Psoas muscle (tissue), 8 donors: ENCODE results near the gene TUBB4B. TPM values are rescaled to one million over a fixed set of nuclear protein-coding genes. Genes with fewer than 3 reads are reported as not detected.
A peak's percentile ranks its signal among the peaks of the same experiment; 100 is the strongest.

Source experiments
- ATAC-seq, 4 donors: fragments of 200-7000 bp; cut with Tn5 transposase; one replicate each; pipeline ENCODE4 v1.9.1; 2020; ENCODE audit warnings: moderate library complexity in 3 of 4, mild to moderate bottlenecking in 2 of 4
- DNase-seq, 2 donors: peaks; one replicate each; pipeline ENCODE4 v3.0.0-alpha.2; 2020
- H3K27ac ChIP-seq: fragments of 200-600 bp; one replicate; pipeline ENCODE4 v1.8.0; 2022
- H3K27me3 ChIP-seq, 3 donors: fragments of 200-600 bp in 1 of 3; one replicate each; pipeline versions ENCODE4 v1.6.1 to v1.8.0; 2013 to 2022; ENCODE audit warnings: low read length in 2 of 3, mild to moderate bottlenecking in 2 of 3, moderate library complexity in 1 of 3; ENCODE audit not compliant: insufficient read depth in 3 of 3
- H3K36me3 ChIP-seq, 2 donors: fragments of 200-600 bp in 1 of 2; one replicate each; pipeline versions ENCODE4 v1.6.1 to v1.8.0; 2013 to 2022; ENCODE audit warnings: low read depth in 1 of 2, mild to moderate bottlenecking in 1 of 2, moderate library complexity in 1 of 2; ENCODE audit not compliant: insufficient read depth in 1 of 2
- H3K4me1 ChIP-seq: fragments of 200-600 bp; one replicate; pipeline ENCODE4 v1.8.0; 2022
- H3K4me3 ChIP-seq: fragments of 200-600 bp; one replicate; pipeline ENCODE4 v1.8.0; 2022; ENCODE audit warnings: mild to moderate bottlenecking
- H3K9me3 ChIP-seq: fragments of 200-600 bp; one replicate; pipeline ENCODE4 v1.8.0; 2022
- CTCF ChIP-seq: fragments of 200-600 bp; IDR thresholded peaks from one replicate; pipeline ENCODE4 v1.8.0; 2022; ENCODE audit warnings: antibody characterized with exemption
- WGBS, 3 donors: extraction: QIAGEN DNeasy Blood & Tissue Kit; methylation state at CpG; one replicate each; pipeline versions ENCODE4 v1.1.6 to v1.1.7; 2013; 5-methylcytosine and 5-hydroxymethylcytosine counted together
- intact Hi-C, 2 donors: fragments of 100-400 bp; cut with DNase I; formaldehyde crosslinking; loops; one replicate each; pipeline versions ENCODE4 v1.11.0 to v1.14.2; 2022
- polyA plus RNA-seq, 3 donors: library from polyadenylated mRNA; stranded (reverse); fragments of 200-250 nt; gene quantifications; one replicate each; pipeline ENCODE4 v1.2.3, GENCODE V29; 2013
- total RNA-seq, 4 donors: library from RNA; stranded (reverse); fragmentation: NEBNext Ultra II Directional in 2 of 4; extraction: Animal tissue kit (Norgen Biotek cat#: 25700) in 2 of 4; gene quantifications; one replicate each; pipeline versions ENCODE4 v1.2.1 to v1.2.4, GENCODE V29; 2021 to 2023
- donor health status: healthy with polysubstance abuse.
- donor health status: DM: no; HTN: no; CAD: no; lungs with moderate emphysema.
- donor health status: Bipolar disorder and iron deficiency.
- donor health status: healthy.
- donor health status: DM: yes; HTN: yes; CAD: no.
- donor health status: DM: no; HTN: no; CAD: no.
- donor health status: DM: no; HTN: no; CAD: no.
- donor health status: DM: yes; HTN: yes; CAD: no.

The TUBB4B gene
- total and polyA plus RNA-seq, 7 donors, result 111 to 838 (median 273) TPM

DNA sequence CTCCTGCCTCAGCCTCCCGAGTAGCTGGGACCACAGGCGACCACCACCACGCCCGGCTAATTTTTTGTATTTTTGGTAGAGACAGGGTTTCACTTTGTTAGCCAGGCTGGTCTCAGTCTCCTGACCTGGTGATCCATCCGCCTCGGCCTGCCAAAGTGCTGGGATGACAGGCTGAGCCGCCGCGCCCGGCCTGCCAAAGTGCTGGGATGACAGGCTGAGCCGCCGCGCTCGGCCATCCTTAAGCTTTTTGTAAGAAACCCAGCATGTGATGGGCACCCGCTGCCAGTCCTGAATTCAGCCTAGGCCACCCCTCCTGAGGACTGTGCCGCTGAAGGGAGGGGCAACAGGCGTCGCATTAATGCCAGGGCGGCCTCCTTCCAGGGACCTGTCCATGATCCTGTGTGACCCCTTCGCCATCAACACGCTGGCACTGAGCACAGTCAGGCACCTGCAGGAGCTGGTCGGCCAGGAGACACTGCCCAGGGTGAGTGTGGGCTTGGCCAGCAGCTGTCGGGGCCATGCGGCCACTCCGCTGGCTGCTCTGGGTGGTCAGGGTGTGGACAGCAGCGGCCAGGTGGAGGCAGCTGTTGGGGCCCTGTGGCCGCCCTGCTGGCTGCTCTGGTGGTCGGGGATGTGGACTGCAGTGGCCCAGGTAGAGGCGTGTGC is 24.5 kb downstream of the TUBB4B start:
- intact Hi-C loops, result no loop called here
- H3K4me3 ChIP-seq, result no peak overlapping the region
- ATAC-seq, result no peak
- H3K27me3 ChIP-seq, result no peaks in the 10 kb centered on the region
- peaks cover 4 to 55% of the 10 kb centered on the region in 2 donors for H3K36me3 ChIP-seq
- WGBS, 3 donors, result 88 to 95% (median 91%) methylated on average over 28 to 29 of the region's 29 CpGs
- H3K27ac ChIP-seq, result no peak overlapping the region
- peak in 1 of 2 donors; percentile 12 for DNase-seq
- peaks cover 24% of the 10 kb centered on the region for H3K4me1 ChIP-seq
- no peak for TF ChIP-seq CTCF
- H3K9me3 ChIP-seq, result no peaks in the 10 kb centered on the region

DNA sequence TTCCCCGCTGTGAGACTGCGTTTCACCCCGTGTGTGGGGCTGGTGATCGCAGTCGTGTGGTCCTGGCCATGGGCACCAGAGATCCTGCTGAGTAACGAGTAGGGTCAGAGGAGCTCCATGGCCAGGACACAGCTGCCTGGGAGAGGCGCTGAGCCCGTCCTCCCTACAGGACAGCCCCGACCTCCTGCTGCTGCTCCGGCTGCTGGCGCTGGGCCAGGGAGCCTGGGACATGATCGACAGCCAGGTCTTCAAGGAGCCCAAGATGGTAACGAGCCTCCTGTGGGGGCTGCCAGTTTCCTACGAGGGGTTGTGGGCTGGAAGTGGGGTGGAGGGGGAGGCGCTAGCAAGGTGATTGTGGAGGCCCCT is 25.1 kb downstream of the TUBB4B start:
- H3K36me3 ChIP-seq, result peaks cover 4 to 60% of the 10 kb centered on the region in 2 donors
- ATAC-seq (no peak), DNase-seq (peak in 1 of 2 donors; percentile 20)
- no peak overlapping the region for H3K27ac ChIP-seq
- 72 to 79% (median 76%) methylated on average over 12 to 15 of the region's 15 CpGs for WGBS, 3 donors
- intact Hi-C loops, result no loop called here
- no peaks in the 10 kb centered on the region for H3K27me3 ChIP-seq
- H3K4me1 ChIP-seq, result peaks cover 24% of the 10 kb centered on the region
- TF ChIP-seq CTCF, result no peak
- H3K9me3 ChIP-seq, result no peaks in the 10 kb centered on the region
- H3K4me3 ChIP-seq, result no peak overlapping the region

GRCh38 chr9:137266585-137267453 is 25.7 kb downstream of the TUBB4B start:
- intact Hi-C loops, result no loop called here
- no peak overlapping the region for H3K27ac ChIP-seq

DNA sequence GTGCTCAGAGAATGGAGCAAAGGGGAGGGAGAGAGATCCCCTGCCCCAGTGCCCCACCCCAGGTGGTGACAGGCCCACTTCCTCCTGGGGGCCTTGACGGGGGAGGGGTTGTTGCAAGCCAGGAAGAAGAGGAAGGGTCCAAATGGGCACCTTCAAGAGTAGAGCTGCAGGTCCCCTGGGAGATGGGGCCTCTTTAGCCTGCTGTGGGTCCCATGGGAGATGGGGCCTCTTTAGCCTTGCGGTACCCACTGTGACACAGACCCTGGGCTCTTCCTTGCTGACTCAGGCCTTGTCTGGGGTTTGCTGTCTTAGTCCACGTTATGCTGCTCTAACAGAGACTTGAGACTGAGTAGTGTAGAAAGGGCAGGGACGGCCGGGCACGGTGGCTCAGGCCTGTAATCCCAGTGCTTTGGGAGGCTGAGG is 26.9 kb downstream of the TUBB4B start:
- Histone ChIP-seq H3K4me1 (peaks cover 19% of the 10 kb centered on the region), H3K27me3 (no peaks in the 10 kb centered on the region), H3K4me3 (peak overlapping the region; percentile 65), H3K27ac (peak overlapping the region; percentile 91), H3K9me3 (no peaks in the 10 kb centered on the region), H3K36me3 (peaks cover 6 to 71% of the 10 kb centered on the region in 2 donors)
- DNase-seq (no peak), ATAC-seq (no peak)
- intact Hi-C loops, result no loop called here
- 85 to 87% (median 86%) methylated on average over 5 to 6 of the region's 6 CpGs for WGBS, 3 donors
- TF ChIP-seq CTCF, result no peak

More at GRCh38 chr9:137266585-137267453, 25.7 kb downstream of the TUBB4B start:
- ATAC-seq (no peak), DNase-seq (peak in 1 of 2 donors; percentile 11)
- Histone ChIP-seq H3K27me3 (no peaks in the 10 kb centered on the region), H3K36me3 (peaks cover 4 to 62% of the 10 kb centered on the region in 2 donors), H3K9me3 (no peaks in the 10 kb centered on the region), H3K4me3 (peak overlapping the region; percentile 65), H3K4me1 (peaks cover 24% of the 10 kb centered on the region)
- no peak for TF ChIP-seq CTCF
- 90 to 95% (median 91%) methylated on average over 34 of the region's 34 CpGs for WGBS, 3 donors
